ENCODE measurements around the gene DGKQ. TPM values are rescaled to one million over a fixed set of nuclear protein-coding genes. Genes with fewer than 3 reads are reported as not detected.
"Not testable (repeated sequence)": the region's sequence is repeated elsewhere in the genome, so short reads cannot be mapped to it uniquely, and the experiment has no call there.

The DGKQ gene
- total RNA-seq, 1 donor from 2014 or later = 3.8 TPM

DNA sequence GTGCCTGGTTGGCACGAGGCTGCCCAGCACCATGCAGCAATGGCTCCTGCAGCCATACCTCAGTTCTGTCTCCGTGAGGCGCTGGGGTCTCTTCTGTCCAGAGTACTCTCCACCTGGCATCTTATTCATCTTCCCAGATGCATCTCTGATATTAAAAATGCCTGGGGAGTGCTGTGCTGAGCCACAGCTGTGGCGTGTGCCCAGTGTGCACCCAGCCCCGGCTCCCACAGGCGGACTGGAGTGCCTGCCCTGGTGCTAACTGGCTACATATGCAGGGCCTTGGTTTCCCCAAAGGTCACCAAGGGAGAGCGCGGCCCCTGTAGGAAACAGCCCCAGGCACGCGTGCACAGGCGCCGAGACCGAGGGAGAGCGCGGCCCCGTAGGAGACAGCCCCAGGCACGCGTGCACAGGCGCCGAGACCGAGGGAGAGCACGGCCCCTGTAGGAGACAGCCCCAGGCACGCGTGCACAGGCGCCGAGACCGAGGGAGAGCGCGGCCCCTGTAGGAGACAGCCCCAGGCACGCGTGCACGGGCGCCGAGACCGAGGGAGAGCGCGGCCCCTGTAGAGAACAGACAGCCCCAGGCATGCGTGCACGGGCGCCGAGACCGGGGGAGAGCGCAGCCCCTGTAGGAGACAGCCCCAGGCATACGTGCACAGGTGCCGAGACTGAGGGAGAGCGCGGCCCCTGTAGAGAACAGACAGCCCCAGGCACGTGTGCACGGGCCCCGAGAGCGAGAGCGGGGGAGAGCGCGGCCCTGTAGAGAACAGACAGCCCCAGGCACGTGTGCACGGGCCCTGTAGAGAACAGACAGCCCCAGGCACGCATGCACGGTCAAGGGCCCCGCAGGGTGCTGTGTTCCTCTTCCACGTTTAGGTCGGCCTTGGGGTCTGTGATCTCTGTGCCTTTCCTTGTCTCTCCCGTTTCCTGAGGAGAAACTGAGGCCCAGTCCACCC lies 26.6 kb downstream of the DGKQ start:
- intact Hi-C loops (cut with DNase I) = no loop called here
- ATAC-seq (no peak), DNase-seq (ENCODE audit: missing footprints) (no peak)

DNA sequence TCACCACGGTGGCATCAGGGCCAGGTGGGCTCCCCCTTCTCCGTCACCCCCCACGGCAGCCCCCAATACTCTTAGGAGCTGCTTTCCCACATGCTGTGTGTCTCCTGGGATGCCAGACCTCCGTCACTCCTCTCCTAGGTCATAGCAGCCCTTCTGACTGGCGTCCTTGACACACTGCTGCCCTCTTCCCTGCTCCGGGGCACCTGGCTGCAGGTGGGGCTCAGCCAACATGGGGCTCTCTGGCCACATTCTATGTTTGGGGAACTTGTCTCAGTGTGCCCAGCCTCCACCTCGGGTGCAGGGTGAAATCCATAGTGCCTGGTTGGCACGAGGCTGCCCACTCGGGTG lies 27.3 kb downstream of the DGKQ start:
- intact Hi-C loops (cut with DNase I) = no loop called here
- DNase-seq (ENCODE audit: missing footprints) (no peak), ATAC-seq (no peak)

DNA sequence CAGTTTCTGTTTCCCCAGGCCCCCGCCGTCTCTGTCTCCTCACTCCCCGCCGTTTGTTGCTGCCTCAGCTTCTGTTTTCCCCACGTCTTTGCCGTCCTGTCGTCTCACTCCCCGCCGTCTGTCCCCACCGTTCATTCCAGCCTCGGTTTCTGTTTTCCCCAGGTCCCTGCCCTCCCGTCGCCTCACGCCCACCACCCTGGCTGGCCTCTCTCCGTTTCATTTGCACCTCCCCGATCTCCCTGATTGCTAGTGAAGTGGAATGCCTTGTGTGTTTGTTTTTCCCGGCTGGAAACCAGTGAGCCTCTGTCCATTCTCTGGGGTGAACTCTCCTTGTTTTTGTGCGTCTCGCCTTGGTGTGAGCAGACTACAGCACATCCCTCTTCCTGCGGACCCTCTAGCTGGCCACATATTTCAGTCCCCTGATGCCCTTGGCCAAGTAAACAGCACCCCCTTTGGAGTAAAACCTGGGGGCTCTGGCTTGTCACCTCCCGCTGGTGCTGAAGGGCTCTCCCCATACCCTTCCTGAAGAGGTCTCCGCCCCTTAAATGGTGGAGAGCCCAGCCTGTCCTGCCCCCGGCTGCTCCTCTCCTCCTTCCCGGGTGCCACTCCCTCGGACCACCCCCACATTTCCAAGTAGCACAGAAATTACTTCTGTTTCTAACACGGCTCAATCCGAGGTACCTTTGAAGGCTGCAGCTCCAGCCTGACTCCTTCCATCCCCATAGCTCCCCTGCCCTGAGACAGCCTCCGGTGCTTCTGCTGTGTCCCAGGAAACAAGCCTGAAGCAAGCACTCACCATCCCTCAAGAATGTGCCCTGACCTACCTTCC lies 27.9 kb downstream of the DGKQ start:
- intact Hi-C loops (cut with DNase I) = no loop called here
- DNase-seq (ENCODE audit: missing footprints) = no peak
- ATAC-seq = no peak

DNA sequence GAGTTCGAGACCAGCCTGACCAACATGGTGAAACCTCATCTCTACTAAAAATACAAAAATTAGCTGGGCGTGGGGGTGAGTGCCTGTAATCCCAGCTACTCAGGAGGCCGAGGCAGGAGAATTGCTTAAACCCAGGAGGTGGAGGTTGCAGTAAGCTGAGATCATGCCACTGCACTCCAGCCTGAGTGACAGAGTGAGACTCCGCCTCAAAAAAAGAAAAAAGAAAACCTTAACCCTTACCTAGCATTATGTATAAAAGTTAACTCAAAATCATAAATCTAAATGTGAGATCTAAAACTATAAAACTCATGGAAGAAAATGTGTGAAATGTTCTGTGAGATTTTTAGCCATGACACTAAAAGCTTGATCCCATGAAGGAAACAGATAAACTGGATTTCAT lies 33.9 kb downstream of the DGKQ start:
- intact Hi-C loops (cut with DNase I) = loop anchor here (10.0 kb wide), 1 partner anchor 45 kb away; the partner anchor contains the start of gene IDUA
- not testable (repeated sequence) for DNase-seq (ENCODE audit: missing footprints); ATAC-seq

DNA sequence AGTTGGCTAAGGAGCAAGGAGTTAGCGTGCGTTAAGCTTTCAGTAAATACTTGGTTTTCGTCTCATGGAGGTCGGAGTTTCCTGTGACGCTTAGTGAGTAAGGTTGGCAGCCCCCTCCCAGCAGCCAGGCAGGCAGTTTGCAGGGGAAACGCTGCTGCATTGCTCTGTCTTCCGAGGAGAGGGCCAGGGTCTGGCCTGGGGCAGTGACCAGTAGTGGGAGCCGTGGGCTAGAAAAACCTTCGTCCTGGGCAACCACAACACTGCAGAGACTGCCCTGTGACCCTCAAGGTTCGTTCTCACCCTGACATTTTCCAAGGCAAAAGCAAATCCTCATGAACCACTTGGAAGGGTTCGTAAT lies 40.7 kb downstream of the DGKQ start:
- intact Hi-C loops (cut with DNase I) = loop anchor here (10.0 kb wide), 1 partner anchor 52 kb away; the partner anchor contains the start of gene IDUA
- ATAC-seq (peak; percentile 1), DNase-seq (ENCODE audit: missing footprints) (no peak)

DNA sequence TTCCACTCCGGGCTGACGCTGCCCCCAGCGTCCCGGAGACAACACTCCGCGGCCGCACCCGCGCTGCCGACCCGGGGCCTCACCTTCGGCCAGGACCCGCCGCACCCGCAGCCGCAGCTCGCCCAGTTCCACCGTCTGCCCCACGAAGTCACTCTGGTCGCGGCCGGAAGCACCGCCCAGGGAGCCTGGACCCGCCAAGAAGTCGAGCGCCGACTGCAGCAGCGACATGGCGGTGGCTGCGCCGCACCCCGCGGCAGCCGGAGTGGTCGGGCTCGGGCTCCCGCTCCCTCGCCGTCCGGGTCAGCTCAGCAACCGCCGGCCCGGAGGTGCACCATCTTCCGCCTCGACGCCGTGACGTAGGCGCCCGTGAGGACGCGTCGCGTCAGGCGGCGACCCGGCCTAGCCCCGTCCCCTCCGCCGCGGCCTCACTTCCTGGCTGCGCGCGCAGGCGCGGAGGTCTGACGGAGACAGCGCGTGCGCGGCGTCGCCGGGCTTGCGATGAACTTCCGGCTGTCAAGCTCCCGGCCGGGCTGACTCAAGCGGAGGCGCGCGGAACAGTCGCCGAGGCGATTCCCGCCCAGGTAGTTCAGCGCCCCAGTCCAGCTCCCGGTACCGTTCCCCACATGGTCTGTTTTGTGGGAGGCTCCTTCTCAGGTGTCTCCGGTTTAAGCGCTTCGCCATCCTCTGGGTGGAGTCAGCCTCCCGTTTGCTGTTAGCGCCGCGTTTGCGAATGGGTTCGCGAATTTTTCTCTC lies 41.2 kb downstream of the DGKQ start, which contains the start of the genes GAK and TMEM175:
Gene GAK, minus strand, starts transcription at position 357 of the 753 bp plus-strand sequence. Its CDS starts 129 bp downstream, at position 228.
Gene TMEM175, plus strand, starts transcription at position 501 of the 753 bp plus-strand sequence. CDS start 15,280 bp downstream, outside the sequence.
- intact Hi-C loops (cut with DNase I) = loop anchor here (10.0 kb wide), 1 partner anchor 53 kb away; the partner anchor contains the start of gene IDUA
- DNase-seq (ENCODE audit: missing footprints) (peak; percentile 99), ATAC-seq (peak; percentile 99)

DNA sequence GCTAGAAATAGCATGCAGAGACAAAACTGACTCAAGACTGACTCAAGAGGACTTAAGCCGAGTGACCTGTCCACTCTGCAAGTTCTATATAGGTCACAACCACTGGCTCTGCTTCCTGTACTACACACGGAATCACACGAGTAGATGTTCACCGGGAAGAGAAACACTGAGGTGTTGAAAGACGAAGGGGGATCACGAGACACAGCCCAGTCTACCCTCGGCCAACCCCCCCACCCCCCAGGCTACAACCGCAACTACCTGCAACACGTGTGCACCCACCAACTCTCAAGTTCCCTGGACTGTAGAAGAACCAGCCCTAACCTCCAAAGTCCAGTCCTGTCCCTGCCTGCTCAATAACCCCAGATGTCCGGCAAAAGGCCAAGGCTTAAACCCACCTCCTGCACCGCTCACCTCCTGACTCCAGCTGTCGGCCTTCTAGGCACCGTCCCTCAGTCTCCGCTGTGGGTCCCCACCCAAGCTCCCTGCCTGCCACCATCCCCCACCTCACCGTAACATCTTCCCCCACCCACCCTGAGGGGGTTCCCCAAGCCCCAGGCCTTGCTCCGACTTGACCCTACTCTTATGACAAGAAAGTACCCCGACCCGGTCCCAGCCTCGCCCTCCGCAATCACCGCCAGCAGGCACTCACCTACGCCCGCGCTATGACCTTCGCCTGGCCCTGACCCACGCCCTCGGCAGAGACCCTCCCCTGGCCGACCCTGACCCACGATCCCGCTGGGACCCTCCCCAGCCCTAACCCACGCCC lies 42.0 kb downstream of the DGKQ start:
- ATAC-seq = peak; percentile 4
- DNase-seq (ENCODE audit: missing footprints) = no peak
- intact Hi-C loops (cut with DNase I) = loop anchor here (10.0 kb wide), 1 partner anchor 53 kb away; the partner anchor contains the start of gene IDUA

DNA sequence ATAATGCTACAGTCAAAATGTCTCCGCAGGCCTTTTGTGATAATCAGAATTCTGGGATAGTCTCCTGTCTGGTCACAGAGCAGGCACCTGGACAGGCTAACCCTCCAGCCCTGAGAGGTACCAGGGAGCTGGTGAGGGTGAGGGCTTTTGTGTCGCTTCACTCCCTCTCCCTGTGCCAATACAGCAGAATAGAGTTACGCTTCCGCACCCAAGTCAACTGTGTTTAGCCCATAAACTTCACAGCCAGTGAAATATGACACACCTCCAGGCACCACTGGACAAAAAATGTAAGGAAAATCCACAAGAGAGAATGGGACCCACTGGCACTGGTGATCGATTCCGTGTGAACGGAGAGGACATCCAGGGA lies 42.6 kb downstream of the DGKQ start:
- ATAC-seq = no peak
- no peak for DNase-seq (ENCODE audit: missing footprints)
- intact Hi-C loops (cut with DNase I) = loop anchor here (10.0 kb wide), 1 partner anchor 54 kb away; the partner anchor contains the start of gene IDUA

DNA sequence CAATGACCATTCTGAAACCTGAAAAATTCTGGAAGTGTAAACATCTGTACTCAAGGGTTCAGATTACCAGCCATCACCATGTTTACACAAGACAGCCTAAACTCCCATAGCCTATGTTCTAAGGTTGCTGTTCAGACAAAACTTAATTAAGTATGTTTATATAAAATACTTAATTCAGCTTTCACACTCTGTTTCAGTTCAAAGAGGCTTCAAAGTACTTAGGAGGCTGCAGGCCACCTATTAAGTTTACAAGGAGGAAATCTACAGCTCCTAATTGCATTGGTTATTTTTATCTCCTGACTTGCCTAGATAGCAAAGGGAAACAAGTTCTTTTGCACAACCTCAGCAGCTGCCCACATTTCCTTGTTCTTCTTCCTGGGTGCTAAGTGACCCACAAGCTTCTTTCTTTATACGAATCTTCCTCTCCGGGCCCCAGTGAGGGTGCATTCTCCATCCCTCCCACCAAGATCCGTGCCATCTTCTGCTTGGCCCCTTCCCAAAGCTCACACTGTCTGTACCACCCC lies 43.3 kb downstream of the DGKQ start:
- no peak for ATAC-seq
- no peak for DNase-seq (ENCODE audit: missing footprints)
- intact Hi-C loops (cut with DNase I) = loop anchor here (10.0 kb wide), 1 partner anchor 55 kb away; the partner anchor contains the start of gene IDUA

DNA sequence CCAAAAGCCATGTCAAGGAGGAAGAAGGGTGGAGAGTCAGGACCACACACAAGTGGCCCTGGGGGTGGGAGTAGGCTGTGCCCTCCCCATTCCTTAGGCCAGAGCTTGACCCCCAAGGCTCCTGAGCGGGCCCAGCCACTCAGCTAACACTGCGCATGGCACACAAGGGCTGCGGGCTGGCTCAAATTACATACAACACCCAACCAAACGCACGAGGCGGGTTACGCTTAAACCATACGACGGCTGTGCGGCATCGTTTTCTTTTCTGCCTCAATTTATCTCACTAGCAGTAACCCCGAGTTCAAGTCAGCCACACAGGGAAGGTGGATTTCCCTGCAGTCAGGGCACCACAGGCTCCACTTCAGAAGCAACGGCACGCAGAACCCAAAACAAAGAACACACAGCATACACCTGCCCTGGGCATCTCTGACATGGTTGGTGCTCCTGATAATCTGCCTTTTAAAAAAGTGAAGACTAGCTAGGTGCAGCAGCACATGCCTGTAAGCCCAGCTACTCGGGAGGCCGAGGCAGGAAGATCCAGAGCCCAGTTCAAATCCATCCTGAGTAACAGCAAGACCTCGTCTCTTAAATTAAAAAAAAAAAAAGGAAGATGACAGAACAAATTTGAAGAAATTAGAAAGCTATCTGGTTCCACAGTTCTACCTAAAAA lies 44.1 kb downstream of the DGKQ start:
- no peak for DNase-seq (ENCODE audit: missing footprints)
- intact Hi-C loops (cut with DNase I) = no loop called here

DNA sequence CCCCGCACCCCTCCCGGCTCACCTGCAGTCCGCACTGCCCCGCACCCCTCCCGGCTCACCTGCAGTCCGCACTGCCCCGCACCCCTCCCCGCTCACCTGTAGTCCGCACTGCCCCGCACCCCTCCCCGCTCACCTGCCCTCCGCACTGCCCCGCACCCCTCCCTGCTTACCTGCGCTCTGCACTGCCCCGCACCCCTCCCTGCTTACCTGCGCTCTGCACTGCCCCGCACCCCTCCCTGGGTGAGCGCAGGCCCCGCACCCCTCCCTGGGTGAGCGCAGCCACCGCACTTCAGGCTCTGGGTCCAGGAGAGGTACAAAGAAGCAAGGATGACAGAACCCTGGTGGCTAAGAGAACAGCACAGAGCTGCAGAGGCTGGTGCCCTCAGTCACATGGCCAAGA lies 45.8 kb downstream of the DGKQ start:
- DNase-seq (ENCODE audit: missing footprints); intact Hi-C loops (cut with DNase I); ATAC-seq: not testable (repeated sequence)

More for the DNA sequence above, 44.1 kb downstream of the DGKQ start:
- no peak for ATAC-seq

DNA sequence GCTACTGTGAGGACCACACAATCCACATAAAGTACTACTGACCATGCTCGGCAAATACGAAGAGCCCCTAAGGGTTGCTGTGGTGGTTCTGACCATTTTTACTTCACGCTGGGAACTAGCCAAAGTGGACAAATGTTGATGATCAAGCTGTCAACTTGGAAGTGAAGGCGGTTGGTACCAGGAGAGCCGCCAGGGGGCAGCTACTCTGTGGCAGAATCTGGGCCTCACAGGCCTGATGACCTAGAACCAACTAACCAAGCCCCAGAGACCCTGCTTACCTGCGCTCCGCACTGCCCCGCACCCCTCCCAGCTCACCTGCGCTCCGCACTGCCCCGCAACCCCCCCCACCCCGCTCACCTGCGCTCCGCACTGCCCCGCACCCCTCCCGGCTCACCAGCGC lies 46.8 kb downstream of the DGKQ start:
- no peak for DNase-seq (ENCODE audit: missing footprints)
- intact Hi-C loops (cut with DNase I) = no loop called here
- no peak for ATAC-seq

DNA sequence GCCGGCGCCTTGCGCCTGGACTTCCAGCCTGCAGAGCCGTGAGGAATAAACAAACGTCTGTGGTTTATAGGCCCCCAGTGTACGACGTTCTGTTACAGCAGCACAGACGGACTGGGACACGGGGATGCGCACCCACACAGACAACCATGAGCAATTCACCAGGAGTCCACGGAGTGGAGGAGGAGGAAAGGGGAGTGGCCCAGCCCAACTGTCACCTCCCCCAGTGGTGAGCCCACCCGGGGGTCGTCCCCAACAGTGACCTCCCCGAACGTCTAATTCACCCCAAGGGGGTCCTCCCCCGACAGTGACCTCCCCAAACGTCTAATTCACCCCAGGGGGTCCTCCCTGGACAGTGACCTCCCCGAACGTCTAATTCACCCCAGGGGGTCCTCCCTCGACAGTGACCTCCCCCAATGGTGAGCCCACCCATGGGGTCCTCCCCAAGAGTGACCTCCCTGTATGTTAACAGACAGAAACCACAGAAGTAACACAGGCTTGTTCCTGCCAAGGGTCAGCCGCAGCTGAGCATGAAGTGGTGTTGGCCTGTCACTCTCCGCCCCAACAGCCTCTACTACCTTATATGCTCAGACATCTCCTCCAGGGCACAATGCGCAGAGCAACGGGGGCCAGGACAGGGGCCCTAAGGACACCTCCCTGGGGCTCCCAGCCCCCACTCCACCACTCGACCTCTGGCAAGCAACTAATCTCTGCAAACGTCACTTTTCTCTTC lies 47.4 kb downstream of the DGKQ start:
- ATAC-seq = no peak
- intact Hi-C loops (cut with DNase I) = no loop called here

DNA sequence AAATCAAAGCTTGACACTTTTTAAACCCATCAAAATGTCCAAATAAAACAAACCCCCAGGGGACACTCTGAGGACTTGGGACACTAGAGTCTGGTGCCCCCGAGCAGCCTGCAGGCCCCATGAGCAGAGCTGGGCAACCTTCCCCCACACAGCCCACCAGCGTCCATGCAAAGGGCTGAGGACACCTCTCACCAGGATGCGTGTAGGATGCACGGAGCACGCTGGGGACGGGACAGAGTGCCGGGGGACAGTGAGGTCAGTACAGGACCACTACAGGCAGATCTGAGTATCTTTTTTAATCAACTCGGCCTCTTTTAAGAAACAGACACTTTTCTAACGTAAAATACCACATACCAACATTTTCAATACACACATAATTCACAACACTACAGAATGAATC lies 48.2 kb downstream of the DGKQ start:
- no peak for DNase-seq (ENCODE audit: missing footprints)
- intact Hi-C loops (cut with DNase I) = no loop called here
- ATAC-seq = no peak

More for the DNA sequence above, 47.4 kb downstream of the DGKQ start:
- no peak for DNase-seq (ENCODE audit: missing footprints)

DNA sequence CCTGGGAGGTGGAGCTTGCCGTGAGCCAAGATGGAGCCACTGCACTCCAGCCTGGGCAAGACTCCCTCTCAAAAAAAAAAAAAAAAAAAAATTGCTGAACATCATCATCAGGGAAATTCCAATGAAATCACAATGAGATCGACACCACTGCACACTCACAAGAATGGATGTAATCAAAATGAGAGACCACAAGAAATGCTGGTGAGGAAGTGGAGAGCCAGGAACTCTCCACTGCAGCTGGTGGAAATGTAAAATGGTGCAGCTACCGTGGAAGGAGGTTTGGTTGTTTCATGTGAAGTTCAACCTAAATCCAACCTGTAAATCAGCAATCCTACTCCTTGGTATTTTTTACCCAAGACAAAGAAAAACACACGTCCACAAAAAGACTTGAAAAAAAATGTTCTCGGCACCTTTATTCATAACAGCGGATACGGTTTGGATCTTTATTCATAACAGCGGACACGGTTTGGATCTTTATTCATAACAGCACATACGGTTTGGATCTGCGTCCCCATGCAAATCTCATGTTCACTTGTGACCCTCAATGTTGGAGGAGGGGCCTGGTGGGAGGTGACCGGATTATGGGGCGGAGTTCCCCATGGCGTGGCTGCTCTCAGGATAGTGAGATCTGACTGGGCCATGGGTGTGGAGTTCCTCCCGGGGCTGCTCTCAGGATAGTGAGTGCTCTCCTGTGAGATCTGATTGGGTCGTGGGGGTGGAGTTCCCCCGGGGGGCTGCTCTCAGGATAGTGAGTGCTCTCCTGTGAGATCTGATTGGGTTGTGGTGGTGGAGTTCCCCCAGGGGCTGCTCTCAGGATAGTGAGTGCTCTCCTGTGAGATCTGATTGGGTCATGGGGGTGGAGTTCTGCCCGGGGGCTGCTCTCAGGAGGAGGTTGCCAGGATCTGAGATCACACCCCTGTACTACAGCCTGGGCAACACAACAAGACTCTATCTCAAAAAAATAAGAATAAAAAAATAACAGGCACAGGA lies 49.0 kb downstream of the DGKQ start:
- intact Hi-C loops (cut with DNase I) = no loop called here
- no peak for DNase-seq (ENCODE audit: missing footprints)
- no peak for ATAC-seq

Data from Right ventricle myocardium inferior (tissue), 1 donor.